H9 (cell line): ENCODE data around the gene SEPTIN3. TPM values are rescaled to one million over a fixed set of nuclear protein-coding genes. Genes with fewer than 3 reads are reported as not detected.

Experiments
- DNase-seq: peaks from one replicate; pipeline ENCODE4 v3.0.0-alpha.2; 2017
- H2AFZ ChIP-seq: one replicate; pipeline ENCODE4 v1.6.1; 2013; ENCODE audit warnings: mild to moderate bottlenecking, low read length, control low read depth, moderate library complexity
- H2AK5ac ChIP-seq: 2 replicates; pipeline ENCODE4 v1.6.1; 2013; ENCODE audit warnings: low read length, control low read depth, mixed read lengths; ENCODE audit not compliant: insufficient read length
- H2BK120ac ChIP-seq: one replicate; pipeline ENCODE4 v1.6.1; 2013; ENCODE audit warnings: low read depth, mild to moderate bottlenecking, low read length, control low read depth, inconsistent platforms; ENCODE audit not compliant: poor library complexity, severe bottlenecking
- H2BK12ac ChIP-seq: 2 replicates; pipeline ENCODE4 v1.6.1; 2013; ENCODE audit warnings: low read length, control low read depth, mixed read lengths, low read depth; ENCODE audit not compliant: insufficient read length
- H2BK15ac ChIP-seq: 2 replicates; pipeline ENCODE4 v1.6.1; 2013; ENCODE audit warnings: low read depth, low read length, control low read depth
- H2BK20ac ChIP-seq: one replicate; pipeline ENCODE4 v1.6.1; 2013; ENCODE audit warnings: low read depth, mild to moderate bottlenecking, low read length, control low read depth, inconsistent platforms; ENCODE audit not compliant: poor library complexity, severe bottlenecking
- H2BK5ac ChIP-seq: 2 replicates; pipeline ENCODE4 v1.6.1; 2013; ENCODE audit warnings: low read length, control low read depth, mixed read lengths; ENCODE audit not compliant: insufficient read length
- H3K14ac ChIP-seq: 2 replicates; pipeline ENCODE4 v1.6.1; 2013; ENCODE audit warnings: low read length, control low read depth; ENCODE audit not compliant: insufficient read depth
- H3K18ac ChIP-seq: 2 replicates; pipeline ENCODE4 v1.6.1; 2013; ENCODE audit warnings: low read depth, mild to moderate bottlenecking, mixed read lengths, low read length, control low read depth; ENCODE audit not compliant: insufficient read length
- H3K23ac ChIP-seq: 2 replicates; pipeline ENCODE4 v1.6.1; 2013; ENCODE audit warnings: low read length, control low read depth, mixed read lengths, low read depth; ENCODE audit not compliant: insufficient read length
- H3K23me2 ChIP-seq: 2 replicates; pipeline ENCODE4 v1.6.1; 2013; ENCODE audit warnings: low read depth, mild to moderate bottlenecking, mixed read lengths, low read length, control low read depth; ENCODE audit not compliant: insufficient read length, poor library complexity, severe bottlenecking
- H3K27ac ChIP-seq: 2 replicates; pipeline ENCODE4 v1.5.1; 2013; ENCODE audit warnings: low read length, control low read depth, mixed read lengths, low read depth; ENCODE audit not compliant: insufficient read length
- H3K27me3 ChIP-seq: 2 replicates; pipeline ENCODE4 v1.6.1; 2013; ENCODE audit warnings: low read length, control low read depth, inconsistent platforms; ENCODE audit not compliant: insufficient read depth
- H3K4ac ChIP-seq: 2 replicates; pipeline ENCODE4 v1.6.1; 2013; ENCODE audit warnings: low read depth, mild to moderate bottlenecking, control low read depth, inconsistent platforms, low read length, moderate library complexity
- H3K4me1 ChIP-seq: 2 replicates; pipeline ENCODE4 v1.6.1; 2013; ENCODE audit warnings: low read length, control low read depth, inconsistent platforms; ENCODE audit not compliant: insufficient read depth
- H3K4me2 ChIP-seq: 2 replicates; pipeline ENCODE4 v1.6.1; 2013; ENCODE audit warnings: low read length, control low read depth, mixed read lengths; ENCODE audit not compliant: insufficient read length, insufficient read depth
- H3K56ac ChIP-seq: 2 replicates; pipeline ENCODE4 v1.6.1; 2013; ENCODE audit warnings: low read depth, mild to moderate bottlenecking, mixed read lengths, low read length, control low read depth; ENCODE audit not compliant: insufficient read length
- H3K79me1 ChIP-seq: 2 replicates; pipeline ENCODE4 v1.6.1; 2013; ENCODE audit warnings: low read depth, mild to moderate bottlenecking, moderate library complexity, low read length, control low read depth, inconsistent platforms; ENCODE audit not compliant: insufficient read depth, poor library complexity, severe bottlenecking
- H3K79me2 ChIP-seq: 2 replicates; pipeline ENCODE4 v1.6.1; 2013; ENCODE audit warnings: low read length, control low read depth, inconsistent platforms; ENCODE audit not compliant: insufficient read depth
- H3K9ac ChIP-seq: 2 replicates; pipeline ENCODE4 v1.6.1; 2013; ENCODE audit warnings: low read length, control low read depth, mixed read lengths; ENCODE audit not compliant: insufficient read length; ENCODE audit errors: extremely low read depth
- H3K9me3 ChIP-seq: one replicate; pipeline ENCODE4 v1.6.1; 2013; ENCODE audit warnings: low read depth, low read length, inconsistent platforms; ENCODE audit not compliant: control insufficient read depth
- H3T11ph ChIP-seq: one replicate; pipeline ENCODE4 v1.6.1; 2013; ENCODE audit warnings: mild to moderate bottlenecking, low read length, control low read depth, inconsistent platforms
- H4K20me1 ChIP-seq: one replicate; pipeline ENCODE4 v1.6.1; 2013; ENCODE audit not compliant: control insufficient read depth, insufficient read length, insufficient read depth
- H4K5ac ChIP-seq: 2 replicates; pipeline ENCODE4 v1.6.1; 2013; ENCODE audit warnings: low read depth, mild to moderate bottlenecking, mixed read lengths, low read length, control low read depth; ENCODE audit not compliant: insufficient read length
- H4K8ac ChIP-seq: replicated peaks from 2 replicates; pipeline ENCODE4 v1.6.1; 2013; ENCODE audit warnings: low read length, control low read depth, mixed read lengths, low read depth; ENCODE audit not compliant: insufficient read length
- H4K91ac ChIP-seq: 2 replicates; pipeline ENCODE4 v1.6.1; 2013; ENCODE audit warnings: low read depth, mild to moderate bottlenecking, moderate library complexity, mixed read lengths, low read length, control low read depth; ENCODE audit not compliant: insufficient read length
- H3K27ac Mint-ChIP-seq, 3 experiments: 2 replicates in 2 of 3; 3 replicates in 1 of 3; pipeline ENCODE4 v1.8.0; 2020 to 2021; ENCODE audit warnings: mixed read lengths in 3 of 3, mild to moderate bottlenecking in 1 of 3, moderate library complexity in 1 of 3
- H3K27me3 Mint-ChIP-seq: 2 replicates; pipeline ENCODE4 v1.8.0; 2021; ENCODE audit warnings: low read depth, mild to moderate bottlenecking, moderate library complexity, mixed read lengths
- H3K36me3 Mint-ChIP-seq, 3 experiments: 2 replicates in 2 of 3; 3 replicates in 1 of 3; pipeline ENCODE4 v1.8.0; 2020 to 2021; ENCODE audit warnings: low read depth in 3 of 3, mixed read lengths in 3 of 3; ENCODE audit not compliant: insufficient read depth in 1 of 3
- H3K4me1 Mint-ChIP-seq, 2 experiments: 2 replicates each; pipeline ENCODE4 v1.8.0; 2020; ENCODE audit warnings: mixed read lengths in 2 of 2
- H3K4me3 Mint-ChIP-seq, 2 experiments: 2 replicates in 1 of 2; 3 replicates in 1 of 2; pipeline ENCODE4 v1.8.0; 2020 to 2021; ENCODE audit warnings: mild to moderate bottlenecking in 2 of 2, mixed read lengths in 2 of 2, moderate library complexity in 1 of 2
- H3K9me3 Mint-ChIP-seq, 2 experiments: 2 replicates in 1 of 2; 3 replicates in 1 of 2; pipeline ENCODE4 v1.8.0; 2020; ENCODE audit warnings: mild to moderate bottlenecking in 2 of 2, mixed read lengths in 2 of 2, moderate library complexity in 1 of 2
- CTCF ChIP-seq: fragments of 200-600 bp; sonication (generic); conservative IDR thresholded peaks from 3 replicates; pipeline ENCODE4 v1.8.0; 2021; ENCODE audit warnings: antibody characterized with exemption, mild to moderate bottlenecking
- WGBS: extraction: QIAGEN DNeasy Blood & Tissue Kit; methylation state at CpG from one replicate; pipeline ENCODE4 v1.1.7; 2013; ENCODE audit warnings: missing lambda C conversion rate, low lambda C conversion rate, mixed read lengths; ENCODE audit not compliant: insufficient read length; ENCODE audit errors: extremely low coverage; 5-methylcytosine and 5-hydroxymethylcytosine counted together
- total RNA-seq: library from RNA; stranded (reverse); gene quantifications from 2 replicates; pipeline ENCODE4 v1.2.1, GENCODE V29; 2021

Gene SEPTIN3
- total RNA-seq, 1 experiment from 2014 or later, result 33.3 TPM

- H3K27me3 Mint-ChIP-seq, result no peaks in the 10 kb centered on the region; the same call in 1 of the 2 replicates
- no peak overlapping the region for H2BK12ac ChIP-seq
- no CpG with 5 or more reads among the region's 9 CpGs for WGBS
- no peak overlapping the region for H3K9ac ChIP-seq
- H2BK20ac ChIP-seq, result no peak overlapping the region
- H4K91ac ChIP-seq, result no peak overlapping the region
- no peak overlapping the region for H4K8ac ChIP-seq
- H3K9me3 Mint-ChIP-seq, result no peaks in the 10 kb centered on the region; a peak in 1 of 5 replicates
- no peaks in the 10 kb centered on the region for H3K9me3 ChIP-seq
- no peak overlapping the region for H2AFZ ChIP-seq
- no peak for DNase-seq
- H3K23me2 ChIP-seq, result peaks cover 9% of the 10 kb centered on the region
- no peak overlapping the region for H2BK120ac ChIP-seq
- H3K4me1 Mint-ChIP-seq, result peaks cover 24 to 31% of the 10 kb centered on the region in 2 experiments
- H3K36me3 Mint-ChIP-seq, result peaks cover 49 to 64% (median 62%) of the 10 kb centered on the region in 3 experiments; a peak in 6 of 7 replicates
- peak overlapping the region; percentile 30 to 46; a peak in 3 of 5 replicates for H3K4me3 Mint-ChIP-seq
- H3K4me2 ChIP-seq, result no peak overlapping the region
- H3K27ac Mint-ChIP-seq, result no peak overlapping the region; a peak in 1 of 7 replicates
- H4K20me1 ChIP-seq, result peaks cover 2% of the 10 kb centered on the region
- H3K79me1 ChIP-seq, result no peaks in the 10 kb centered on the region
- no peak overlapping the region for H3K4ac ChIP-seq
- no peak overlapping the region for H3K56ac ChIP-seq
- H3K14ac ChIP-seq, result no peak overlapping the region
- H3K4me1 ChIP-seq, result peaks cover 3% of the 10 kb centered on the region; the same call in 1 of the 2 replicates
- no peak overlapping the region for H2AK5ac ChIP-seq
- no peak overlapping the region for H3T11ph ChIP-seq
- H3K27me3 ChIP-seq, result no peaks in the 10 kb centered on the region
- no peak overlapping the region for H3K23ac ChIP-seq
- H2BK15ac ChIP-seq, result no peak overlapping the region
- no peak for TF ChIP-seq CTCF
- no peak overlapping the region for H2BK5ac ChIP-seq
- H3K27ac ChIP-seq, result no peak overlapping the region
- H3K79me2 ChIP-seq, result no peaks in the 10 kb centered on the region; the same call in 1 of the 2 replicates
- no peak overlapping the region for H3K18ac ChIP-seq
- no peak overlapping the region for H4K5ac ChIP-seq
These were observed 25.5 kb upstream of the SEPTIN3 start for GRCh38 chr22:41943661-41944209.
